GM12878 (cell line): ENCODE results near the gene JAKMIP1.

ENCODE experiments used
- ASH2L ChIP-seq: fragments of 300-600, 200-600 bp; sonication (generic); IDR thresholded peaks from 2 replicates; pipeline ENCODE4 v1.6.1; 2017; ENCODE audit warnings: low read depth, mild to moderate bottlenecking, borderline replicate concordance
- IKZF2 ChIP-seq, 2 experiments: fragments of 450-650 bp; IDR thresholded peaks; 2 replicates each; pipeline ENCODE4 v1.6.1; 2017; ENCODE audit warnings: mild to moderate bottlenecking in 2 of 2, moderate library complexity in 2 of 2
- NFIC ChIP-seq: IDR thresholded peaks from 2 replicates; pipeline ENCODE4 v1.6.1; 2012; ENCODE audit warnings: low read depth, mild to moderate bottlenecking, inconsistent platforms, low read length, moderate library complexity
- ZSCAN29 ChIP-seq: fragments of 450-650 bp; IDR thresholded peaks from 2 replicates; pipeline ENCODE4 v1.6.1; 2017; ENCODE audit warnings: mild to moderate bottlenecking, moderate library complexity

DNA sequence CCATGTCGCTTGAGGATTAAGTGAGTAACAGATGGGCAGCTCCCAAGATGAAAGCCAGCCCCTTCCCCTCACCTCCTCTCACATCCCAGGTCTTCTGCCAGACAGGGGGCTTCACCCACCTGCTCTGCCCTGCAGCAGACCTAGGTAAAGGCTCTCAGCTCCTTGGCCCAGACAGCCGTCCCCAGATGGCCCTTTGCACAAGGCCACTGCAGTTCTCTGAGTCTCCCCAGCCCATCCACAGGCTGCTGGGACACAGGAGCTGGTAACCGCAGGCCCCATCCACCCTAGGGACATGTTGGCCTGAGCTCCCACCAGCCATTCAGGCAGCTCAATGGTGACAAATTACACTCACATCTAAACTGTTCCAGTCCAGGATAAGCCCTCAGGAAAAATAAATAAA, 197.4 kb downstream of the JAKMIP1 start:
- TF ChIP-seq NFIC, result no peak
- no peak for TF ChIP-seq ASH2L
- TF ChIP-seq IKZF2 (IDR thresholded peaks at IDR 0.05), result no peak
- TF ChIP-seq ZSCAN29, result no peak
